Progenitor cell of endocrine pancreas (in vitro differentiated cells): Measurements from ENCODE around the gene TMEM267. TPM values are rescaled to one million over a fixed set of nuclear protein-coding genes. Genes with fewer than 3 reads are reported as not detected.

Source experiments
- DNase-seq: peaks from one replicate; pipeline ENCODE4 v3.0.0; 2021; ENCODE audit warnings: low spot score; ENCODE audit not compliant: unreplicated experiment
- H3K27ac Mint-ChIP-seq: 2 replicates; pipeline ENCODE4 v1.8.0; 2021; ENCODE audit warnings: mild to moderate bottlenecking, moderate library complexity, mixed read lengths
- H3K27me3 Mint-ChIP-seq: 2 replicates; pipeline ENCODE4 v1.8.0; 2021; ENCODE audit warnings: mixed read lengths
- H3K36me3 Mint-ChIP-seq: 2 replicates; pipeline ENCODE4 v1.8.0; 2022; ENCODE audit warnings: mixed read lengths; ENCODE audit not compliant: insufficient read depth
- H3K4me1 Mint-ChIP-seq: 2 replicates; pipeline ENCODE4 v1.8.0; 2021; ENCODE audit warnings: low read depth, mixed read lengths
- H3K4me3 Mint-ChIP-seq: 2 replicates; pipeline ENCODE4 v1.8.0; 2021; ENCODE audit warnings: low read depth, mild to moderate bottlenecking, moderate library complexity, mixed read lengths
- H3K9me3 Mint-ChIP-seq: 2 replicates; pipeline ENCODE4 v1.8.0; 2021; ENCODE audit warnings: low read depth, mixed read lengths
- CTCF ChIP-seq: fragments of 200-600 bp; sonication (generic); IDR thresholded peaks from one replicate; pipeline ENCODE4 v1.5.0; 2021; ENCODE audit warnings: antibody characterized with exemption, mild to moderate bottlenecking; ENCODE audit not compliant: unreplicated experiment
- total RNA-seq: library from RNA; stranded (reverse); gene quantifications from 2 replicates; pipeline ENCODE4 v1.2.1, GENCODE V29; 2021

Gene TMEM267
- total RNA-seq, 1 donor from 2014 or later, result 8.6 TPM

DNA sequence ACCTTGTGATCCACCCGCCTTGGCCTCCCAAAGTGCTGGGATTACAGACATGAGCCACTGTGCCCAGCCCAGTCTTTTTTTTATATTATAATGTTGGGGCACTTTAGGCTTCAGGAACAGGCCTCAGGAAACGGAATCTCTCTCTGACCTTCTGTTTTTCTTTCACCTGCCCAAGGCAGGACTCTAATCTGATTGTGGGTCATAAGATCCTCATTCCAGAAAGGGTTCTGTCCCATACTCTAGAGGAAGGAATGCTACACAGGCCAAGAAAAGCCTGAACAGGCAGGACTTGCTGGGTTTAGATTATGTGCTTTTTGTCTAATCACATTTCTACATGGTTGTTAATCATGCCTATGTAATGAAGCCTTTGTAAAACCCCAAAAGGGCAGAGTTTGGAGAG is 69.7 kb downstream of the TMEM267 start:
- no peak for DNase-seq
- Mint-ChIP-seq H3K36me3 (no peaks in the 10 kb centered on the region), H3K27me3 (no peaks in the 10 kb centered on the region), H3K4me1 (no peaks in the 10 kb centered on the region), H3K27ac (no peak overlapping the region), H3K4me3 (no peak overlapping the region), H3K9me3 (no peaks in the 10 kb centered on the region)
- TF ChIP-seq CTCF, result no peak

DNA sequence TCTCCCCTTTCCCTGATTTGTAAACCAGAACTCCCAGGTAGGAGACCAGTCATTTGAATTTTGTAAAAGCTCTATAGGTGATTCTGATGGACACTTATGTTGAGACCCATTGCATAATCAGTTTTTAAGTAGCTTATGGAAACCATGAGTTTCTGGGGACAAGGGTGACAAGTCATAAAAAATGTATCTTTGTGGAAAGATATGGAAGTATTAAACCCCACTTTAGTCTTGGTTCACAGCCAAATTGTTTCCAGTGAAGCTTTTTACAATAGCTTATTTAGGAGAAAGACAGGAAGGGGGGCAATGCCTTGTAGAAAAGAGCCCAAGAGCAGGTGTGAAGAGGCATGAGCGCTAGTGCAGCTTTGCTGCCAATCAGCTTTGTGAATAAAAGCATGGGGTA is 71.0 kb downstream of the TMEM267 start:
- Mint-ChIP-seq H3K36me3 (no peaks in the 10 kb centered on the region), H3K9me3 (no peaks in the 10 kb centered on the region), H3K27me3 (no peaks in the 10 kb centered on the region), H3K27ac (no peak overlapping the region), H3K4me1 (no peaks in the 10 kb centered on the region), H3K4me3 (no peak overlapping the region)
- no peak for DNase-seq
- TF ChIP-seq CTCF, result no peak

DNA sequence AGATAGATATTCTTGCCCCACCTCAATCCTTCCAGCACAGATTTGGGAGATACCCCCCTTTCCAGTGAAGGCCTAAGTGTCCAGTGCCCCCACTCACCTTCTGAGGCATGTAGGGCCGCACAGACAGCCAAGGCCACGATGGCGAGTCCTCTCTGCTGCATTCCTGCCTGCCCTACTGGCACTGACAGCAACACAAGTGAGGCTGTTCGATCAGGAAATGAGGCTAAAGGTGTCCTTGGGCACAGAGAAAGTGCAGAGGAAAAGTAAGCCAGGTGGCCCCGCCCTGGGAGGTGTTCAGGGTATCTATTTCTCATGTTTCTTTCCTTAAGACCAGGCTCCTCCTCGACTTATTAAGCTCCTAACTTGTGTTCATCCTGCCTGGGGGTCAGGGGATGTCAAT is 71.5 kb downstream of the TMEM267 start, which contains the start of gene CCL28:
Gene CCL28 (minus strand): TSS at position 236 of the 400 bp plus-strand sequence. CDS start 75 bp downstream, at position 161.
- no peaks in the 10 kb centered on the region for H3K36me3 Mint-ChIP-seq
- DNase-seq, result no peak
- no peaks in the 10 kb centered on the region for H3K9me3 Mint-ChIP-seq
- TF ChIP-seq CTCF, result no peak
- H3K27me3 Mint-ChIP-seq, result no peaks in the 10 kb centered on the region
- no peak within 1 kb of the TSS for H3K4me3 Mint-ChIP-seq
- peak within 1 kb of the TSS; percentile 42 for H3K27ac Mint-ChIP-seq
- no peaks in the 10 kb centered on the region for H3K4me1 Mint-ChIP-seq

DNA sequence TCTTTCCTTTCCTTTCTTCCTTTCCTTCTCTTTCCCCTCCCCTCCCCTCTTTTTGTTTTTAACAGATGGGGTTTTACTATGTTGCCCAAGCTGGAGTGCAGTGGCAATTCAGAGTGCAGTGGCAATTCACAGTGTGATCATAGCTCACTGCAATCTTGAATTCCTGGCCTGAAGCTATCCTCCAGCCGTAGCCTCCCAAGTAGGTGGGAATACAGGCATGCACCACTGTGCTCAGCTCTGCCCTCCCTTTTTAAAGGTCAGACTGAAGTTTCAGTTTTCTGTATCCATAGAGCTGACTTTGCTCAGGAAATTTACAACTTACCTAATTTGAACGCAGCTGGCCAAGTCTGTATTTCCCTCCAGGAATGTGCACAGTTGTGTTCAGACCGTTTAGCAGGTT is 72.2 kb downstream of the TMEM267 start:
- TF ChIP-seq CTCF, result no peak
- H3K27ac Mint-ChIP-seq, result peak overlapping the region; percentile 42

DNA sequence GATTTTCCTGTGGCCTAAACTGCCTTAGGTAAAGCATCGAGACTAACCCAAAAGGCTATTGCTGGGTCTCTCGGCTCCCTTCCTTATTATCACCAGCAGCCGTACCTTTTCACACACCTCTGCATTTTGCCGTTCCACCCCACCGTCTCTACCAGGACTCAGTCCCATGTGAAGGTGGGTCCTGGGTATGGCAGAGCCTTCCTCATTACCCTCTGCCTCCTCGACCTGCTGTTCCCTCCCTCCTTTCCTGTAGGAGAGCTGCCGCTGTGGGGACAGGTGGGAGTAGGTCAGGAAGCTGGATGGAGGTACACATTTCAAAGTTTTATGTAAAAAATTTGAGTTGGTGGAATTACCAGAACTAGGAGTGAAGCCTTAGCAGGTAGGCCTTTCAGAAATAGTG is 73.3 kb downstream of the TMEM267 start:
- no peaks in the 10 kb centered on the region for H3K27me3 Mint-ChIP-seq
- DNase-seq, result no peak
- H3K4me1 Mint-ChIP-seq, result no peaks in the 10 kb centered on the region
- H3K27ac Mint-ChIP-seq, result no peak overlapping the region
- no peaks in the 10 kb centered on the region for H3K36me3 Mint-ChIP-seq
- no peak for TF ChIP-seq CTCF
- no peak overlapping the region for H3K4me3 Mint-ChIP-seq
- no peaks in the 10 kb centered on the region for H3K9me3 Mint-ChIP-seq

More for the DNA sequence above, 72.2 kb downstream of the TMEM267 start:
- Mint-ChIP-seq H3K9me3 (no peaks in the 10 kb centered on the region), H3K27me3 (no peaks in the 10 kb centered on the region), H3K4me1 (no peaks in the 10 kb centered on the region), H3K36me3 (no peaks in the 10 kb centered on the region), H3K4me3 (no peak overlapping the region)
- DNase-seq, result no peak
